Astrocyte (in vitro differentiated cells and primary cell): ENCODE measurements around the gene FRMD4A. TPM values are rescaled to one million over a fixed set of nuclear protein-coding genes. Genes with fewer than 3 reads are reported as not detected.

Source experiments
- DNase-seq: peaks from one replicate; pipeline ENCODE4 v3.0.0-alpha.2; 2010; ENCODE audit warnings: low read depth
- FAIRE-seq: peaks from 2 replicates; lab custom pipeline; 2011; peaks lifted over from hg19 to GRCh38; lab: Jason Lieb, UNC
- H2AFZ ChIP-seq: 2 replicates; pipeline ENCODE4 v1.6.0; 2012; ENCODE audit warnings: low read depth, low read length, inconsistent platforms
- H3K27ac ChIP-seq: 2 replicates; pipeline ENCODE4 v1.5.1; 2011; ENCODE audit warnings: low read depth, low read length, inconsistent platforms
- H3K27me3 ChIP-seq: 2 replicates; pipeline ENCODE4 v1.6.0; 2011; ENCODE audit warnings: low read length, inconsistent platforms; ENCODE audit not compliant: insufficient read depth
- H3K36me3 ChIP-seq: 2 replicates; pipeline ENCODE4 v1.5.1; 2011; ENCODE audit warnings: low read length, inconsistent platforms; ENCODE audit not compliant: insufficient read depth
- H3K4me1 ChIP-seq: 2 replicates; pipeline ENCODE4 v1.5.1; 2011; ENCODE audit warnings: low read length, inconsistent platforms; ENCODE audit not compliant: insufficient read depth
- H3K4me2 ChIP-seq: 2 replicates; pipeline ENCODE4 v1.6.0; 2012; ENCODE audit warnings: low read length, inconsistent platforms
- H3K4me3 ChIP-seq: 2 replicates; pipeline ENCODE4 v1.5.1; 2011; ENCODE audit warnings: low read depth, mild to moderate bottlenecking, low read length, inconsistent platforms; ENCODE audit not compliant: insufficient read depth
- H3K79me2 ChIP-seq: 2 replicates; pipeline ENCODE4 v1.6.0; 2012; ENCODE audit warnings: mild to moderate bottlenecking, low read length, inconsistent platforms; ENCODE audit not compliant: insufficient read depth
- H3K9ac ChIP-seq: 2 replicates; pipeline ENCODE4 v1.6.0; 2012; ENCODE audit warnings: mild to moderate bottlenecking, low read length, inconsistent platforms
- H3K9me3 ChIP-seq: 2 replicates; pipeline ENCODE4 v1.5.1; 2012; ENCODE audit warnings: low read depth, mild to moderate bottlenecking, low read length, inconsistent platforms; ENCODE audit not compliant: insufficient read depth
- H4K20me1 ChIP-seq: 2 replicates; pipeline ENCODE4 v1.6.0; 2012; ENCODE audit warnings: low read length, inconsistent platforms; ENCODE audit not compliant: insufficient read depth
- H3K27ac Mint-ChIP-seq: one replicate; pipeline ENCODE4 v1.8.0; 2021; ENCODE audit warnings: mild to moderate bottlenecking, mixed read lengths; ENCODE audit not compliant: unreplicated experiment
- H3K27me3 Mint-ChIP-seq: one replicate; pipeline ENCODE4 v1.8.0; 2021; ENCODE audit warnings: low read depth, mixed read lengths; ENCODE audit not compliant: unreplicated experiment
- H3K36me3 Mint-ChIP-seq: one replicate; pipeline ENCODE4 v1.8.0; 2021; ENCODE audit warnings: low read depth, mixed read lengths; ENCODE audit not compliant: unreplicated experiment
- H3K4me1 Mint-ChIP-seq: one replicate; pipeline ENCODE4 v1.8.0; 2021; ENCODE audit warnings: low read depth, mixed read lengths; ENCODE audit not compliant: unreplicated experiment
- H3K4me3 Mint-ChIP-seq: one replicate; pipeline ENCODE4 v1.8.0; 2021; ENCODE audit warnings: mild to moderate bottlenecking, moderate library complexity, mixed read lengths; ENCODE audit not compliant: unreplicated experiment
- H3K9me3 Mint-ChIP-seq: one replicate; pipeline ENCODE4 v1.8.0; 2021; ENCODE audit warnings: mild to moderate bottlenecking, mixed read lengths; ENCODE audit not compliant: unreplicated experiment
- EZH2 ChIP-seq: IDR thresholded peaks from 2 replicates; pipeline ENCODE4 v1.6.1; 2012; ENCODE audit warnings: mild to moderate bottlenecking, low read length, inconsistent platforms; ENCODE audit not compliant: insufficient read depth
- total RNA-seq: library from RNA; stranded (reverse); gene quantifications from 2 replicates; pipeline ENCODE4 v1.2.1, GENCODE V29; 2021
- TF ChIP-seq, protein P1 (sequence below): IDR thresholded peaks from 2 replicates; pipeline ENCODE4 v1.5.1; 2011; ENCODE audit warnings: low read depth, mild to moderate bottlenecking, inconsistent platforms, low read length, moderate library complexity; ENCODE audit not compliant: insufficient read depth

Gene FRMD4A
- total RNA-seq, 1 donor from 2014 or later = 82.5 TPM

DNA sequence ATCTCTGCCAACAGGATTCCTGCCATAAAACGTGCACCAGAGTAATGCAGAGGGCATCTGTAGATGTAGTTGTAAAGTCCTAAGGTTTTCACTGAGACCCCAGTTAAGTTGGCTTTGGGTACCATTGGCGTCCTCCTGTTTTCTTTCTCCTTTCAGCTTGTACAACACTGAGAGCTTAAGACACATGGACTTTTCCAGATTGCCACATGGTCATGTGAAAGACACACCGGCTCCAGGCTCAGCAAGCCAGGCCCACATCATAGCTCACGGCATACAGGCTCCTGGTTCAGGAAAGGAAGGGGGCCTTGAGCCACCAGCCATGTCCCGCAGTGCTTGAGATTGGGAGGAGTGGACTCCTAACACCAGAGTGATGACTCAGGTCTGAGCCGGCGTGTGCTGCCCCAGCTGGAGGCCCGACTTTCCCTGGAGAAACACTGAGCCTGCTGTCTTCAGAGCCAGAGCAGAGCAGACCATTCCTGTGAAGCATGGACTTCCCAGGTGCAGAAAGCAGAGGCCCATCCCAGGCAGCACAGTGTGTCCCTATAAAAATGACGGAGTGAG, 491.2 kb downstream of the FRMD4A start:
- DNase-seq (peak; percentile 89), FAIRE-seq (peak; percentile 65)
- TF ChIP-seq, protein P1, sequence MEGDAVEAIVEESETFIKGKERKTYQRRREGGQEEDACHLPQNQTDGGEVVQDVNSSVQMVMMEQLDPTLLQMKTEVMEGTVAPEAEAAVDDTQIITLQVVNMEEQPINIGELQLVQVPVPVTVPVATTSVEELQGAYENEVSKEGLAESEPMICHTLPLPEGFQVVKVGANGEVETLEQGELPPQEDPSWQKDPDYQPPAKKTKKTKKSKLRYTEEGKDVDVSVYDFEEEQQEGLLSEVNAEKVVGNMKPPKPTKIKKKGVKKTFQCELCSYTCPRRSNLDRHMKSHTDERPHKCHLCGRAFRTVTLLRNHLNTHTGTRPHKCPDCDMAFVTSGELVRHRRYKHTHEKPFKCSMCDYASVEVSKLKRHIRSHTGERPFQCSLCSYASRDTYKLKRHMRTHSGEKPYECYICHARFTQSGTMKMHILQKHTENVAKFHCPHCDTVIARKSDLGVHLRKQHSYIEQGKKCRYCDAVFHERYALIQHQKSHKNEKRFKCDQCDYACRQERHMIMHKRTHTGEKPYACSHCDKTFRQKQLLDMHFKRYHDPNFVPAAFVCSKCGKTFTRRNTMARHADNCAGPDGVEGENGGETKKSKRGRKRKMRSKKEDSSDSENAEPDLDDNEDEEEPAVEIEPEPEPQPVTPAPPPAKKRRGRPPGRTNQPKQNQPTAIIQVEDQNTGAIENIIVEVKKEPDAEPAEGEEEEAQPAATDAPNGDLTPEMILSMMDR = no peak
- TF ChIP-seq EZH2 = no peak
- no peaks in the 10 kb centered on the region for H3K9me3 ChIP-seq
- peak overlapping the region; percentile 77 for H3K9ac ChIP-seq
- H3K4me3 Mint-ChIP-seq = no peak overlapping the region
- H2AFZ ChIP-seq = peak overlapping the region; percentile 16
- H3K36me3 ChIP-seq = no peaks in the 10 kb centered on the region
- H3K4me1 Mint-ChIP-seq = peaks cover 54% of the 10 kb centered on the region
- peaks cover 26% of the 10 kb centered on the region for H3K4me1 ChIP-seq
- peak overlapping the region; percentile 85 for H3K27ac Mint-ChIP-seq
- peaks cover 3% of the 10 kb centered on the region for H3K9me3 Mint-ChIP-seq
- peak overlapping the region; percentile 45 for H3K4me2 ChIP-seq
- peaks cover 14% of the 10 kb centered on the region for H3K36me3 Mint-ChIP-seq
- H3K79me2 ChIP-seq = peaks cover 82% of the 10 kb centered on the region
- no peaks in the 10 kb centered on the region for H3K27me3 ChIP-seq
- H3K27ac ChIP-seq = peak overlapping the region; percentile 85
- H3K27me3 Mint-ChIP-seq = no peaks in the 10 kb centered on the region
- H3K4me3 ChIP-seq = no peak overlapping the region
- peaks cover 3% of the 10 kb centered on the region for H4K20me1 ChIP-seq

DNA sequence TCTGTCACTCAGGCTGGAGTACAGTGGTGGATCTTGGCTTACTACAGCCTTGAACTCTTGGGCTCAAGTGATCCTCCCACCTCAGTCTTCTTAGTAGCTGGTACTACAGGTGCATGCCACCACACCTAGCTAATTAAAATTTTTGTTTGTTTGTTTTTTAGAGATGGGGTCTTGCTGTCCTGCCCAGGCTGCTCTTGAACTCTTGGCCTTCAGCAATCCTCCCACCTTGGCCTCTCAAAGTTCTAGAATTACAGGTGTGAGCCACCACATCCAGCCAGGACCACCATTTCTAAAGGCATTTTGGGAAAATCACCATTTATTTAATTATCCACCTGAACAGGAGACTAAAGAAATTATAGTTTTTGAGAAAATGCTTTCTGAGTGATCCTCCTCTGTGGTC, 491.7 kb downstream of the FRMD4A start:
- H3K27me3 ChIP-seq = no peaks in the 10 kb centered on the region
- H3K9me3 Mint-ChIP-seq = peaks cover 3% of the 10 kb centered on the region
- H3K36me3 ChIP-seq = no peaks in the 10 kb centered on the region
- DNase-seq (no peak), FAIRE-seq (no peak)
- peak overlapping the region; percentile 45 for H3K4me2 ChIP-seq
- H3K9ac ChIP-seq = peak overlapping the region; percentile 77
- H3K27me3 Mint-ChIP-seq = no peaks in the 10 kb centered on the region
- no peaks in the 10 kb centered on the region for H3K9me3 ChIP-seq
- H3K79me2 ChIP-seq = peaks cover 84% of the 10 kb centered on the region
- peaks cover 56% of the 10 kb centered on the region for H3K4me1 Mint-ChIP-seq
- peaks cover 30% of the 10 kb centered on the region for H3K4me1 ChIP-seq
- no peak for TF ChIP-seq EZH2
- TF ChIP-seq, protein P1 = no peak
- no peak overlapping the region for H2AFZ ChIP-seq
- H3K4me3 ChIP-seq = no peak overlapping the region
- peaks cover 3% of the 10 kb centered on the region for H4K20me1 ChIP-seq
- H3K27ac Mint-ChIP-seq = peak overlapping the region; percentile 85
- peaks cover 14% of the 10 kb centered on the region for H3K36me3 Mint-ChIP-seq
- H3K27ac ChIP-seq = peak overlapping the region; percentile 85
- H3K4me3 Mint-ChIP-seq = no peak overlapping the region

DNA sequence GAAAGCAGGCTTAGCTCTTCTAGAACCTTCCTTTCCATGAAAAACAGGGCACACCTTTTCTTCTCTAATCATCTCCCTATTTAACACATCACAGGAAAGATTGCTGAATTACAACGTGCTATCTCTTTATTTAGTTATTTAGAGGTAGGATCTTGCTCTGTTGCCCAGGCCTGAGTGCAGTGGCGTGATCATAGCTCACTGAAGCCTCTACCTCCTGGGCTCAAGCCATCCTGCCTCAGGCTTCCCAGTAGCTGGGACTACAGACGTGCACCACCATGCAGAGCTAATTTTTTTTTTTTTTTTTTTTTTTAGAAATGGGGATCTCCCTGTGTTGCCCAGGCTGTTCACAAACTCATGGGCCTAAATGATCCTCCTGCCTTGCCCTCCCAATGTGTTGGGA, 492.8 kb downstream of the FRMD4A start:
- no peak overlapping the region for H3K27ac ChIP-seq
- Mint-ChIP-seq H3K4me1 (peaks cover 47% of the 10 kb centered on the region), H3K9me3 (peaks cover 3% of the 10 kb centered on the region), H3K36me3 (peaks cover 11% of the 10 kb centered on the region), H3K27me3 (no peaks in the 10 kb centered on the region), H3K4me3 (no peak overlapping the region), H3K27ac (no peak overlapping the region)
- no peak for TF ChIP-seq EZH2
- TF ChIP-seq, protein P1 = no peak
- H3K36me3 ChIP-seq = no peaks in the 10 kb centered on the region
- FAIRE-seq (no peak), DNase-seq (no peak)
- no peak overlapping the region for H3K4me2 ChIP-seq
- H3K27me3 ChIP-seq = no peaks in the 10 kb centered on the region
- H4K20me1 ChIP-seq = peaks cover 3% of the 10 kb centered on the region
- no peak overlapping the region for H3K4me3 ChIP-seq
- H3K9me3 ChIP-seq = no peaks in the 10 kb centered on the region
- H3K9ac ChIP-seq = no peak overlapping the region
- H3K4me1 ChIP-seq = peaks cover 30% of the 10 kb centered on the region
- H2AFZ ChIP-seq = no peak overlapping the region
- peaks cover 84% of the 10 kb centered on the region for H3K79me2 ChIP-seq
